Duodenal mucosa (tissue), 2 donors: ENCODE data around the gene TMED3.
"Not testable (repeated sequence)": the region's sequence is repeated elsewhere in the genome, so short reads cannot be mapped to it uniquely, and the experiment has no call there.

ENCODE experiments used
- H3K27ac ChIP-seq: one replicate; pipeline ENCODE4 v1.7.0; 2013; ENCODE audit warnings: low read depth, low read length
- H3K27me3 ChIP-seq, 2 donors: one replicate each; pipeline ENCODE4 v1.7.0; 2013; ENCODE audit warnings: low read length in 2 of 2, control low read depth in 1 of 2; ENCODE audit not compliant: insufficient read depth in 2 of 2, control insufficient read depth in 1 of 2
- H3K36me3 ChIP-seq, 2 donors: one replicate each; pipeline ENCODE4 v1.7.0; 2013; ENCODE audit warnings: low read length in 2 of 2, control low read depth in 1 of 2; ENCODE audit not compliant: insufficient read depth in 2 of 2, control insufficient read depth in 1 of 2
- H3K4me1 ChIP-seq, 2 donors: one replicate each; pipeline ENCODE4 v1.7.0; 2013; ENCODE audit warnings: low read length in 2 of 2, control low read depth in 1 of 2; ENCODE audit not compliant: insufficient read depth in 2 of 2, control insufficient read depth in 1 of 2
- H3K4me3 ChIP-seq, 2 donors: one replicate each; pipeline ENCODE4 v1.7.0; 2013; ENCODE audit warnings: low read length in 2 of 2, low read depth in 1 of 2
- H3K9ac ChIP-seq, 2 donors: one replicate each; pipeline ENCODE4 v1.7.0; 2013; ENCODE audit warnings: low read length in 2 of 2, low read depth in 1 of 2
- H3K9me3 ChIP-seq, 2 donors: one replicate each; pipeline ENCODE4 v1.7.0; 2013; ENCODE audit warnings: low read length in 2 of 2, control low read depth in 1 of 2; ENCODE audit not compliant: control insufficient read depth in 1 of 2

TMED3 gene

GRCh38 chr15:79316864-79317263 is 6.0 kb downstream of the TMED3 start:
- Histone ChIP-seq H3K9ac (no peak overlapping the region), H3K4me3 (no peak overlapping the region), H3K27me3 (no peaks in the 10 kb centered on the region), H3K36me3 (peaks cover 47 to 77% of the 10 kb centered on the region in 2 donors), H3K9me3 (no peaks in the 10 kb centered on the region), H3K27ac (no peak overlapping the region), H3K4me1 (peaks cover 6 to 9% of the 10 kb centered on the region in 2 donors)

DNA sequence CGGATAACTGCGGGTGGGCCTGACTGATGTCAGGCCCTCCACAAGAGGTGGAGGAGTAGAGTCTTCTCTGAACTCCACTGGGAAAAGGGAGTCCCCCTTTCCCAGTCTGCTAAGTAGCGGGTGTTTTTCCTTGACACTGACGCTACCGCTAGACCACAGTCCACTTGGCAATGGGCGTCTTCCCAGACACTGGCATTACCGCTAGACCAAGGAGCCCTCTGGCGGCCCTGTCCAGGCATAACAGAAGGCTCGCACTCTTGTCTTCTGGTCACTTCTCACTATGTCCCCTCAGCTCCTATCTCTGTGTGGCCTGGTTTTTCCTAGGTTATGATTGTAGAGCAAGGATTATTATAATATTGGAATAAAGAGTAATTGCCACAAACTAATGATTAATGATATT is 9.1 kb downstream of the TMED3 start:
- not testable (repeated sequence) for H3K4me1 ChIP-seq, H3K27me3 ChIP-seq, H3K9ac ChIP-seq, H3K4me3 ChIP-seq, H3K27ac ChIP-seq, H3K9me3 ChIP-seq
- peaks cover 42 to 79% of the 10 kb centered on the region in 2 donors for H3K36me3 ChIP-seq

GRCh38 chr15:79321876-79322275 is 11.0 kb downstream of the TMED3 start:
- Histone ChIP-seq H3K36me3 (peaks cover 41 to 64% of the 10 kb centered on the region in 2 donors), H3K9ac (no peak overlapping the region), H3K27ac (no peak overlapping the region), H3K4me1 (no peaks in the 10 kb centered on the region), H3K27me3 (no peaks in the 10 kb centered on the region), H3K9me3 (no peaks in the 10 kb centered on the region), H3K4me3 (no peak overlapping the region)

- no peaks in the 10 kb centered on the region for H3K4me1 ChIP-seq
- H3K36me3 ChIP-seq, result peaks cover 39 to 60% of the 10 kb centered on the region in 2 donors
- H3K27ac ChIP-seq, result no peak overlapping the region
- no peak overlapping the region for H3K4me3 ChIP-seq
- no peak overlapping the region for H3K9ac ChIP-seq
- H3K27me3 ChIP-seq, result no peaks in the 10 kb centered on the region
- no peaks in the 10 kb centered on the region for H3K9me3 ChIP-seq
These were observed 11.4 kb downstream of the TMED3 start for GRCh38 chr15:79322306-79322705.

DNA sequence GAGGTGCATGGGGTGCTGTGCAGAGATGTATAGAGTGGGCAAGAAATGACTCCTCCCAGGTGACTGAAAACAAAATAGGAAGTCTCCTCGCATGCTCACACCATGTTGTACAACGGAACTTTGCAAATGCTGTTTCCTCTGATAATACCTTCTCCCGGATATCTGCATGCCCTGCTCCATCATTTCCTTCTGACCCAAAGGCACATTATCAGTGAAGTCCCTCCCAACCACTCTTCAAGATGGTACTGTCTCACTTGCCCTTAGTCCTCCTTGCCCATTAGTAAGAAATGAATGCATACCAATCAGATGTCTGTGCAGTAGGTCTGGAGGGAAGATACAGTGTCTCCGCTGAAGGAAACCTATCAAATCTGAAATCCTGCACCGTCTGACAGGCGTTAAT is 12.0 kb downstream of the TMED3 start:
- Histone ChIP-seq H3K9ac (no peak overlapping the region), H3K27me3 (no peaks in the 10 kb centered on the region), H3K4me1 (no peaks in the 10 kb centered on the region), H3K27ac (no peak overlapping the region), H3K4me3 (no peak overlapping the region), H3K9me3 (no peaks in the 10 kb centered on the region), H3K36me3 (peaks cover 36 to 54% of the 10 kb centered on the region in 2 donors)

GRCh38 chr15:79329171-79329611 is 18.3 kb downstream of the TMED3 start:
- Histone ChIP-seq H3K4me1 (no peaks in the 10 kb centered on the region), H3K36me3 (peaks cover 4 to 6% of the 10 kb centered on the region in 2 donors), H3K9ac (no peak overlapping the region), H3K27me3 (no peaks in the 10 kb centered on the region), H3K9me3 (no peaks in the 10 kb centered on the region), H3K4me3 (no peak overlapping the region), H3K27ac (no peak overlapping the region)

DNA sequence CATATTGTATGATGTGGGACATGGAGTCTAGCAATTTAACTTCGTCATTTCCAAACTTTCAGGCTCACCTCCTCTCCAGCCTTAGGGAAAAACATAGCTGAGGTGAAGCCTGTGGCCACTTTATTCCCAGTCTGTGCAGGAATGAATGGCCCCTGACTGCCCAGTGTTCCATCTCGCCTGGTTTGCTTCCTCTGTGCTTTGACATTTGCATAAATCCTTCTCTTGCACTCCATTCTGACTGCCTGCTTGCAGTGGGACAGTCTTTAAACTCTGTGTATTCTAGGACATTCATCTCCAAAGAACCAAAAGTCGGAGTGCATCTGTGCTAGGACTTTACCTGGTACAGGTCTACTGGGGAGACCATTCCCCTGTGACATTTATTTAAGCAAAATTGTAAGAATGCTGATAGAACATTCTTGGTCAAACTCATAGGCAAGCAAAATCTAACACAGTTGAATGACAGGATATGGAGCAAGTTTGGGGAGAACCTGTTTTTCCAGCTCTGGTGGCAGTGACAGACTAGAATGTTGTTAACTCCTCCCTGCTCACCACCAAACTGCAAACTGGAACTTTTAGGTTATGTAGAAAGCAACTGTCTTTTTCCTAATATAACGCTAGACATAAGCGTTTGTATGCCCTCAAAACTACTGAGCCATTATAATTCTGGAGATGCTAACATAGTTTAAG is 22.1 kb downstream of the TMED3 start:
- Histone ChIP-seq H3K4me3 (no peak overlapping the region), H3K27me3 (no peaks in the 10 kb centered on the region), H3K27ac (no peak overlapping the region), H3K9me3 (no peaks in the 10 kb centered on the region), H3K9ac (no peak overlapping the region), H3K36me3 (no peaks in the 10 kb centered on the region), H3K4me1 (no peaks in the 10 kb centered on the region)

- Histone ChIP-seq H3K4me3 (no peak overlapping the region), H3K36me3 (no peaks in the 10 kb centered on the region), H3K9me3 (no peaks in the 10 kb centered on the region), H3K9ac (no peak overlapping the region), H3K4me1 (no peaks in the 10 kb centered on the region), H3K27me3 (no peaks in the 10 kb centered on the region), H3K27ac (no peak overlapping the region)
These were observed 26.7 kb downstream of the TMED3 start for GRCh38 chr15:79337591-79337990.

DNA sequence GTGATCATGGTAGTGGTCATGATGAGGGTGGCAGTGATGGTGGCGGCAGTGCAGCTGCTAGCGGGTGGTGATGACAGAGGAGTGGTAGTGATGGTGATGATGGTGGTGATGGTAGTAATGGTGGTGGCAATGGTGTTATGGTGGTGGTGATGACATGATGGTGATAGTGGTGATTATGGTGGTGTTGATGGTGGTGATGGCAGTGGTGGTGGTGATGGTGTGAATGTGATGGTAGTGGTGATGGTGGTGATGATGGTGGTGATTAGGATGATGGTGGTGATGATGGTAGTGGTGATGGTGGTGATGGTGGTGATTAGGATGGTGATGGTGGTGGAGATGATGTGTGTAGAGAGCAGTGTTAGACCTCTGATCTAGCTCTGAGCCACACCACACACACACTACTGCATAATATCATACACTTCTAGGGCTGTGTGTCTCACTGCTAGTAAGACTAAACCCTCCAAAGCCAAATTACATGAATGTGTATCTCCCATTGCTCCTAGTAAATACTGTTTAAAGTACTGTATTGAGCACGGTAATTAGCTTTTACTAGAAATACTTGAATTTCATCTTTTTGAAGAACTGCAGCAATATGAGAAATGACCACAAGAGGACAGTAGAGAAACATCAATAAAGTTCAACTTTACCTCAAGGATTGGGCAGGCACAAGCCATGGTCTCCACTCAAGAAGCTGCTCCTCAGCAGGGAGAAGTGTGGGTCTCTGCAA is 28.8 kb downstream of the TMED3 start:
- no peak overlapping the region for H3K27ac ChIP-seq
- no peaks in the 10 kb centered on the region for H3K9me3 ChIP-seq
- H3K36me3 ChIP-seq, result no peaks in the 10 kb centered on the region
- H3K4me1 ChIP-seq, result no peaks in the 10 kb centered on the region
- H3K9ac ChIP-seq, result no peak overlapping the region
- H3K27me3 ChIP-seq, result no peaks in the 10 kb centered on the region
- no peak overlapping the region for H3K4me3 ChIP-seq

- Histone ChIP-seq H3K4me3 (no peak overlapping the region), H3K27ac (no peak overlapping the region), H3K4me1 (no peaks in the 10 kb centered on the region), H3K36me3 (no peaks in the 10 kb centered on the region), H3K9ac (no peak overlapping the region), H3K9me3 (no peaks in the 10 kb centered on the region), H3K27me3 (no peaks in the 10 kb centered on the region)
These were observed 29.3 kb downstream of the TMED3 start for GRCh38 chr15:79340315-79340602.
